ENCODE data around the gene MYLK4. TPM values are rescaled to one million over a fixed set of nuclear protein-coding genes. Genes with fewer than 3 reads are reported as not detected.

The MYLK4 gene
- total RNA-seq (1 to 10 TPM; 3.6 to 3.8 TPM), polyA plus RNA-seq (ENCODE audit: insufficient read length in 2 of 2) (1 to 10 TPM; 1.4 TPM)
- long read RNA-seq, donor 1: 0 reads
- long read RNA-seq, donor 2: 0 reads
- long read RNA-seq, donor 3: 0 reads
- long read RNA-seq, donor 4: 0 reads

DNA sequence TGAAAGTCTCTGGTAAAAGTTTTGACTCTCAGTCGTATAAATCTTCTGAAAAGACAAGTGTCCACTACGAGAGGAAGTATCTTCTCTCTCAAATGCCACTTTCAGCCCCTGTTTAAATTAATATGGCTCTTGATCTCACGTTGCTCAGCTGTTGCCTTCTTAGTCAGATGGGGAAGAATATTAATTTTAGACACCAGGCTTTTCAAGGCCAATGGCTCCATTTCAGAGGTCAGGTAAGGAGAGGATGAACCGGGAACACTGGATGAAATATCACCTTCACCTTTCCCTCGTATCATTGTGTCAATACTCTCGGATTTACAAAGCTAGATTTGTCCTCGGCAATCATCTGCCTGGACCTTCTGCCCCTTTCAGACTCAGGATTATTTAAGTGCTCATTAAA is at the start of gene MYLK4:
TSS of gene MYLK4 (minus strand) at position 91 of the 400 bp plus-strand sequence. CDS start 1,628 bp downstream, outside the sequence.
- H3K4me1 ChIP-seq (ENCODE audit: control insufficient read depth, insufficient read depth, low read length): no peaks in the 10 kb centered on the region
- WGBS (ENCODE audit: insufficient coverage): 89% methylated on average over 4 of the region's 7 CpGs
- no peak for DNase-seq (ENCODE audit: low read depth in 4 of 6, low spot score in 6 of 6)
- H3K36me3 ChIP-seq (ENCODE audit: control insufficient read depth, insufficient read depth, low read length): no peaks in the 10 kb centered on the region
- no peak within 1 kb of the TSS for H3K4me3 ChIP-seq (ENCODE audit: low read depth, low read length)
- H3K27me3 ChIP-seq (ENCODE audit: control insufficient read depth, insufficient read depth, low read length): peaks cover 12% of the 10 kb centered on the region
- no peaks in the 10 kb centered on the region for H3K9me3 ChIP-seq (ENCODE audit: control insufficient read depth, insufficient read depth, low read length)
- H3K27ac ChIP-seq (ENCODE audit: low read depth, low read length): no peak within 1 kb of the TSS

DNA sequence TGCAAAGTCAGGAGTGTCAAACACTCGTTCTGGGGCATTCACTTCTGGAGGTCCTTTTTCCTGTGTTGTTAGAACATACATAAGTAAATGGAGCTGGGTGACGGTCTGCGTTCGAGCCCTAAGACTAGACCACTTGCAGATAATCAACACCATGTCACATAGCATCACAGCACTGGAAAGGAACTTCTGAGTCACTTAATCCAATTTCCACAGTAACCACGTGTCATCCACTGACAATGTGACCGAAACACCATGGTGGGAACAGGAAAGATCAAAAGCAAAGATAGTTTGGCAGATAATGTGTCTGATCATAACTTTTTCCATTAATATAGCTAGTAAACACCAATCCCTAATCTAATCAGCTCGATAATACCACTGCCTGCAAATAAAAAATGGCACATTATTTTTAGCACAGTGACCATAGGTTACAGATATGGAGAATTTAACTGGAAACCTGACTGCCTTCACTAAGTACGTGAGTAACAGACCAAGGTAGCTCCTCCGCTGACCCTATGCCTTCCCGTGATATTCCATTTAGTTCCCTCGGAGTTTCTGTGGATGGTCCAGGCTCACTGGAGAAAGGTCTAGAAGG is 49.3 kb upstream of the MYLK4 start:
- WGBS (ENCODE audit: insufficient coverage): 96% methylated on average over 4 of the region's 11 CpGs
- Histone ChIP-seq H3K4me3 (ENCODE audit: low read depth, low read length) (no peak overlapping the region), H3K9me3 (ENCODE audit: control insufficient read depth, insufficient read depth, low read length) (no peaks in the 10 kb centered on the region), H3K27me3 (ENCODE audit: control insufficient read depth, insufficient read depth, low read length) (no peaks in the 10 kb centered on the region), H3K36me3 (ENCODE audit: control insufficient read depth, insufficient read depth, low read length) (peaks cover 10% of the 10 kb centered on the region), H3K4me1 (ENCODE audit: control insufficient read depth, insufficient read depth, low read length) (peaks cover 11% of the 10 kb centered on the region), H3K27ac (ENCODE audit: low read depth, low read length) (no peak overlapping the region)
- DNase-seq (ENCODE audit: low read depth in 4 of 6, low spot score in 6 of 6): no peak

GRCh38 chr6:2798586-2799134 is 47.9 kb upstream of the MYLK4 start:
- no peak for DNase-seq (ENCODE audit: low read depth in 4 of 6, low spot score in 6 of 6)
- Histone ChIP-seq H3K36me3 (ENCODE audit: control insufficient read depth, insufficient read depth, low read length) (peaks cover 10% of the 10 kb centered on the region), H3K27me3 (ENCODE audit: control insufficient read depth, insufficient read depth, low read length) (no peaks in the 10 kb centered on the region), H3K4me3 (ENCODE audit: low read depth, low read length) (no peak overlapping the region), H3K27ac (ENCODE audit: low read depth, low read length) (no peak overlapping the region), H3K4me1 (ENCODE audit: control insufficient read depth, insufficient read depth, low read length) (peaks cover 7% of the 10 kb centered on the region), H3K9me3 (ENCODE audit: control insufficient read depth, insufficient read depth, low read length) (no peaks in the 10 kb centered on the region)
- WGBS (ENCODE audit: insufficient coverage): 72% methylated on average over 9 of the region's 11 CpGs

GRCh38 chr6:2797564-2798031 is 46.9 kb upstream of the MYLK4 start:
- Histone ChIP-seq H3K4me1 (ENCODE audit: control insufficient read depth, insufficient read depth, low read length) (peaks cover 15% of the 10 kb centered on the region), H3K9me3 (ENCODE audit: control insufficient read depth, insufficient read depth, low read length) (no peaks in the 10 kb centered on the region), H3K36me3 (ENCODE audit: control insufficient read depth, insufficient read depth, low read length) (peaks cover 10% of the 10 kb centered on the region), H3K27ac (ENCODE audit: low read depth, low read length) (no peak overlapping the region), H3K4me3 (ENCODE audit: low read depth, low read length) (no peak overlapping the region), H3K27me3 (ENCODE audit: control insufficient read depth, insufficient read depth, low read length) (no peaks in the 10 kb centered on the region)
- DNase-seq (ENCODE audit: low read depth in 4 of 6, low spot score in 6 of 6): no peak
- 80% methylated on average over 1 of the region's 3 CpGs for WGBS (ENCODE audit: insufficient coverage)

DNA sequence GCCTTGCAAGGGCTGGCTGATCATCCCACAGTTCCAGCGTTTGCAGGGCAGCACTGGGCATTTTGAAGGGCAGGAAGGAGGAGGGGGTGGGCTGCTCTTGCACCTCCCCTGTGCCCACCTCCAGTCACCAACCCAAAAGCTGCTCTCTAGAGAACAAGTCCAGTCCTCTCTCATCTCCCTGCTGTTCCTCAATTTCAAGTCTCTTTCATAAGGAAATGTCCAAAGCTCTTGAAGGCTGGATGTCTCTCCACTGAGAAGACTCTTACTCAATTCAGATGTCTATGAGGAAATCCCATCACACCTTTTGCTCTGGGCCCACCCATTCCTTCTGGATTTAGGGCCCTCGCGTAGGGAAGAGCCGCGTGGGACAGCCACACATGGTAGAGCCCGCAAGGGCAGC is 46.1 kb upstream of the MYLK4 start:
- Histone ChIP-seq H3K4me3 (ENCODE audit: low read depth, low read length) (no peak overlapping the region), H3K36me3 (ENCODE audit: control insufficient read depth, insufficient read depth, low read length) (peaks cover 10% of the 10 kb centered on the region), H3K9me3 (ENCODE audit: control insufficient read depth, insufficient read depth, low read length) (no peaks in the 10 kb centered on the region), H3K27ac (ENCODE audit: low read depth, low read length) (no peak overlapping the region), H3K27me3 (ENCODE audit: control insufficient read depth, insufficient read depth, low read length) (no peaks in the 10 kb centered on the region), H3K4me1 (ENCODE audit: control insufficient read depth, insufficient read depth, low read length) (peaks cover 15% of the 10 kb centered on the region)
- no peak for DNase-seq (ENCODE audit: low read depth in 4 of 6, low spot score in 6 of 6)
- 93% methylated on average over 4 of the region's 6 CpGs for WGBS (ENCODE audit: insufficient coverage)

DNA sequence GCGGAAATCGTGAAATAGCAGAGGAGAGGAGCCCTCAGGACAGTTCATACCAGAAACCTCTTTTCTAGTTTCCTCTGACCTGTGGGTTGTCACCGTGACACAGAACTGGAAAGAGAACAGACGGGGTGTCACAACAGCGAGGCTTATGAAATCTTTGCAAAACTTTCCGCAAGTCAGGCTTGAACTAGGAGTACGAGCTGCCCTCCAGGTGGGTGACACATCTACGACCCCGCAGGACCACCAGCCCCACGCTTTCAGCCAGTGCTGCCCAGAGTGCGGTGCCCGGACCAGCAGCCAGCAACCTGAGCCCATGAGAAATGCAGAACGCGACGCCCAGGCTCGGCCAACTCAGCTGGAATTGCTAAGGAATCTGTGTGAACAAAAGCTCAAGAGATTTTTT is 45.2 kb upstream of the MYLK4 start:
- WGBS (ENCODE audit: insufficient coverage): 89% methylated on average over 16 of the region's 16 CpGs
- Histone ChIP-seq H3K4me1 (ENCODE audit: control insufficient read depth, insufficient read depth, low read length) (peaks cover 15% of the 10 kb centered on the region), H3K9me3 (ENCODE audit: control insufficient read depth, insufficient read depth, low read length) (no peaks in the 10 kb centered on the region), H3K36me3 (ENCODE audit: control insufficient read depth, insufficient read depth, low read length) (peaks cover 10% of the 10 kb centered on the region), H3K27me3 (ENCODE audit: control insufficient read depth, insufficient read depth, low read length) (no peaks in the 10 kb centered on the region), H3K27ac (ENCODE audit: low read depth, low read length) (no peak overlapping the region), H3K4me3 (ENCODE audit: low read depth, low read length) (no peak overlapping the region)
- DNase-seq (ENCODE audit: low read depth in 4 of 6, low spot score in 6 of 6): no peak

GRCh38 chr6:2795162-2795561 is 44.4 kb upstream of the MYLK4 start:
- peaks cover 15% of the 10 kb centered on the region for H3K4me1 ChIP-seq (ENCODE audit: control insufficient read depth, insufficient read depth, low read length)
- peaks cover 10% of the 10 kb centered on the region for H3K36me3 ChIP-seq (ENCODE audit: control insufficient read depth, insufficient read depth, low read length)
- 100% methylated on average over 1 of the region's 2 CpGs for WGBS (ENCODE audit: insufficient coverage)

GRCh38 chr6:2794171-2794730 is 43.5 kb upstream of the MYLK4 start:
- H3K27me3 ChIP-seq (ENCODE audit: control insufficient read depth, insufficient read depth, low read length): no peaks in the 10 kb centered on the region
- H3K36me3 ChIP-seq (ENCODE audit: control insufficient read depth, insufficient read depth, low read length): peaks cover 10% of the 10 kb centered on the region
- no peak overlapping the region for H3K4me3 ChIP-seq (ENCODE audit: low read depth, low read length)
- no peak for DNase-seq (ENCODE audit: low read depth in 4 of 6, low spot score in 6 of 6)
- H3K4me1 ChIP-seq (ENCODE audit: control insufficient read depth, insufficient read depth, low read length): peaks cover 15% of the 10 kb centered on the region
- no peaks in the 10 kb centered on the region for H3K9me3 ChIP-seq (ENCODE audit: control insufficient read depth, insufficient read depth, low read length)
- H3K27ac ChIP-seq (ENCODE audit: low read depth, low read length): no peak overlapping the region
- WGBS (ENCODE audit: insufficient coverage): 100% methylated on average over 1 of the region's 5 CpGs

More at GRCh38 chr6:2795162-2795561, 44.4 kb upstream of the MYLK4 start:
- no peak overlapping the region for H3K4me3 ChIP-seq (ENCODE audit: low read depth, low read length)
- H3K9me3 ChIP-seq (ENCODE audit: control insufficient read depth, insufficient read depth, low read length): no peaks in the 10 kb centered on the region
- no peak for DNase-seq (ENCODE audit: low read depth in 4 of 6, low spot score in 6 of 6)
- no peak overlapping the region for H3K27ac ChIP-seq (ENCODE audit: low read depth, low read length)
- H3K27me3 ChIP-seq (ENCODE audit: control insufficient read depth, insufficient read depth, low read length): no peaks in the 10 kb centered on the region

DNA sequence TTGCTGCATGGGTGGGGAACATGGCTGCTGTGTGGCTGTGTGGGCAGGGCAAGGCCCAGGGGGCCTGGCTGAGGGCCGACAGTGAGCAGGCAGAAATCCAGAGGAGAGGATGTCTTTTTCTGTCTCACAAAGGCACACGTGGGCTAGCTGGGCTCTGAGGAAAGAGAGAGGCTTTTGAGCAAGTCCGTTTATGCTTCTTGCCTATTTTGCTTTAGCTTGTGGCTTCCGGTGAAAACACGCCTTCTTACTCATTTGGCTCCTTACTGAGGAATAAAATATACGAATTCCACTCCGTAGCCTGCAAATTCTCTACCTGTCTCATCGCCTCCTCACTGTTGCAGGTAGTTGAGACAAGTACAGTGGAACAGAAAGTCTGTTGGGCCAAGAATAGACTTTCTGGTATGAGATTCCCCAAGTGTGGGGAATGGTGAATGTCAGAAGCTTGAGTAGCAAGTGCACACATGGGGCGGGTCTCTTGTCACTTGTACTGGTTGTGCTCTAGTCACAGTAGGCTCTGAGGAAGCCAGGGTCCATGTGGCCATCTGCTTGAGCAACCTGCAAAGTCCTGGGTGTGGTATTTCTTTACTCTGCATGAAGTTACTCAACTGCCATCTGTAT is 42.9 kb upstream of the MYLK4 start:
- Histone ChIP-seq H3K27ac (ENCODE audit: low read depth, low read length) (no peak overlapping the region), H3K4me3 (ENCODE audit: low read depth, low read length) (no peak overlapping the region), H3K36me3 (ENCODE audit: control insufficient read depth, insufficient read depth, low read length) (peaks cover 13% of the 10 kb centered on the region), H3K4me1 (ENCODE audit: control insufficient read depth, insufficient read depth, low read length) (peaks cover 15% of the 10 kb centered on the region), H3K27me3 (ENCODE audit: control insufficient read depth, insufficient read depth, low read length) (no peaks in the 10 kb centered on the region), H3K9me3 (ENCODE audit: control insufficient read depth, insufficient read depth, low read length) (no peaks in the 10 kb centered on the region)
- DNase-seq (ENCODE audit: low read depth in 4 of 6, low spot score in 6 of 6): peak in 3 of 6 donors; percentile 28 to 43 (median 33)
- 63% methylated on average over 5 of the region's 9 CpGs for WGBS (ENCODE audit: insufficient coverage)
